Activated gamma-delta T cell (primary cell): ENCODE measurements around the gene SWT1.
"Not testable (repeated sequence)": the region's sequence is repeated elsewhere in the genome, so short reads cannot be mapped to it uniquely, and the experiment has no call there.

Experiments used
- DNase-seq: peaks from one replicate; lab custom pipeline; 2025; lab: John Stamatoyannopoulos, UW

The SWT1 gene

GRCh38 chr1:185245466-185245865 lies 88.5 kb downstream of the SWT1 start:
- DNase-seq: no peak

GRCh38 chr1:185249563-185249962 lies 92.6 kb downstream of the SWT1 start:
- DNase-seq: no peak

- DNase-seq: no peak
Observed at GRCh38 chr1:185250063-185250462, 93.1 kb downstream of the SWT1 start.

GRCh38 chr1:185251928-185252327 lies 95.0 kb downstream of the SWT1 start:
- DNase-seq: not testable (repeated sequence)

GRCh38 chr1:185252404-185252803 lies 95.4 kb downstream of the SWT1 start:
- not testable (repeated sequence) for DNase-seq

GRCh38 chr1:185255595-185255994 lies 98.6 kb downstream of the SWT1 start:
- not testable (repeated sequence) for DNase-seq

GRCh38 chr1:185257116-185257949 lies 100.4 kb downstream of the SWT1 start:
- not testable (repeated sequence) for DNase-seq

- no peak for DNase-seq
Observed at GRCh38 chr1:185257950-185258208, 100.9 kb downstream of the SWT1 start.

GRCh38 chr1:185258676-185259075 lies 101.7 kb downstream of the SWT1 start:
- no peak for DNase-seq

- DNase-seq: no peak
Observed at GRCh38 chr1:185260611-185261010, 103.6 kb downstream of the SWT1 start.

GRCh38 chr1:185262151-185262550 lies 105.2 kb downstream of the SWT1 start:
- DNase-seq: no peak

GRCh38 chr1:185263292-185263691 lies 106.3 kb downstream of the SWT1 start:
- DNase-seq: no peak

- DNase-seq: no peak
Observed at GRCh38 chr1:185263780-185264179, 106.8 kb downstream of the SWT1 start.

GRCh38 chr1:185265314-185265713 lies 108.3 kb downstream of the SWT1 start:
- DNase-seq: no peak

- no peak for DNase-seq
Observed at GRCh38 chr1:185267301-185267700, 110.3 kb downstream of the SWT1 start.

GRCh38 chr1:185267701-185268100 lies 110.7 kb downstream of the SWT1 start:
- no peak for DNase-seq

- DNase-seq: no peak
Observed at GRCh38 chr1:185268352-185268751, 111.4 kb downstream of the SWT1 start.

- DNase-seq: no peak
Observed at GRCh38 chr1:185271921-185272320, 115.0 kb downstream of the SWT1 start.

- no peak for DNase-seq
Observed at GRCh38 chr1:185279571-185279970, 122.6 kb downstream of the SWT1 start.

GRCh38 chr1:185280589-185280988 lies 123.6 kb downstream of the SWT1 start:
- DNase-seq: no peak

GRCh38 chr1:185281245-185281644 lies 124.3 kb downstream of the SWT1 start:
- DNase-seq: no peak

GRCh38 chr1:185284116-185284515 lies 127.1 kb downstream of the SWT1 start:
- no peak for DNase-seq

GRCh38 chr1:185284533-185285276 lies 127.7 kb downstream of the SWT1 start:
- no peak for DNase-seq
